ENCODE measurements around the gene CRACDL. TPM values are rescaled to one million over a fixed set of nuclear protein-coding genes. Genes with fewer than 3 reads are reported as not detected.

The CRACDL gene
- total RNA-seq, 1 experiment from 2014 or later = 2.4 TPM

- ATAC-seq (no peak), DNase-seq (ENCODE audit: low read depth, low spot score) (no peak)
- Histone ChIP-seq H3K4me3 (ENCODE audit: low read depth in 2 of 2, low read length in 2 of 2) (no peak overlapping the region), H3K36me3 (ENCODE audit: control insufficient read depth, insufficient read depth, low read length) (no peaks in the 10 kb centered on the region), H3K27ac (ENCODE audit: low read length) (no peak overlapping the region), H3K9me3 (ENCODE audit: control insufficient read depth, insufficient read depth, low read depth, low read length) (no peaks in the 10 kb centered on the region), H3K27me3 (ENCODE audit: control insufficient read depth, insufficient read depth, low read length) (peaks cover 7% of the 10 kb centered on the region; the same call in 1 of the 2 replicates), H3K4me1 (ENCODE audit: control insufficient read depth, insufficient read depth, low read length) (no peaks in the 10 kb centered on the region)
- TF ChIP-seq POLR2AphosphoS5 (IDR thresholded peaks at IDR 0.05; ENCODE audit: low read depth, low read length) (no peak), SIN3A (IDR thresholded peaks at IDR 0.05; ENCODE audit: borderline replicate concordance, insufficient read depth, low read depth, low read length) (no peak), TCF7L2 (IDR thresholded peaks at IDR 0.05; ENCODE audit: low read depth, low read length) (no peak)
- CTCF ChIA-PET = no interaction called here
- POLR2A ChIA-PET = no interaction called here
- in situ Hi-C loops (cut with HindIII; ENCODE audit: low pct_unique_long_range_greater_than_20kb, low sequenced_read_pairs) (no loop called here), intact Hi-C loops (cut with micrococcal nuclease; ENCODE audit: unreplicated experiment) (no loop called here)
- BruUV-seq (replicated peaks) = no TSS peak
Measured at GRCh38 chr2:98807221-98807620, 128.8 kb downstream of the CRACDL start.

DNA sequence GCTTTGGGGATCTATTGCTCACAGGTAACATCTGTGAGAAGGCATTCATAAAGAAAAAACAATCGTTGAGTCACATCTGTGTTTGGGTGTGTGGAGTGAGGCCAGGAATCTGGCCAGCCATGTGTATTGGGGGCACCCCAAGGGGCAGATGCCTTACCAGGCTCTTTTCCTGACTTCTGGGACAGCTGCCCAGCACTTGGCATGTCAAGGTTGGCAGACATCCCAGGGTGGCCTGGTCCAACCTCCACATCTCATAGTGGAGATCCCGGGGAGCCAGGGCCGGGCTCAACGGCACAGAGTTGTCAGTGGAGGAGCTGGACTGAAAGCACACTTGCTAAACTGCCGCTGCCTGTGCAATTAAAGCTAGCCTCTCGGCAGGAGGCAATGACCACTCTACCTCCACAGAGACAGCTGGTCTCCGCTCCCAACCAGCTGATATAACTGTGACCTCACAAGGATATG is 129.8 kb downstream of the CRACDL start:
- in situ Hi-C loops (cut with HindIII; ENCODE audit: low pct_unique_long_range_greater_than_20kb, low sequenced_read_pairs) (no loop called here), intact Hi-C loops (cut with micrococcal nuclease; ENCODE audit: unreplicated experiment) (no loop called here)
- BruUV-seq (replicated peaks) = no TSS peak
- no peaks in the 10 kb centered on the region for H3K9me3 ChIP-seq (ENCODE audit: control insufficient read depth, insufficient read depth, low read depth, low read length)
- no peak for ATAC-seq
- no peaks in the 10 kb centered on the region for H3K36me3 ChIP-seq (ENCODE audit: control insufficient read depth, insufficient read depth, low read length)
- CTCF ChIA-PET = no interaction called here
- no peak overlapping the region for H3K4me3 ChIP-seq (ENCODE audit: low read depth in 2 of 2, low read length in 2 of 2)
- no peaks in the 10 kb centered on the region for H3K4me1 ChIP-seq (ENCODE audit: control insufficient read depth, insufficient read depth, low read length)
- DNase-seq (ENCODE audit: low read depth, low spot score) = no peak
- H3K27me3 ChIP-seq (ENCODE audit: control insufficient read depth, insufficient read depth, low read length) = peaks cover 4% of the 10 kb centered on the region; the same call in 1 of the 2 replicates
- POLR2A ChIA-PET = no interaction called here
- no peak overlapping the region for H3K27ac ChIP-seq (ENCODE audit: low read length)
- no peak for TF ChIP-seq CTCF (IDR thresholded peaks at IDR 0.05)
- TF ChIP-seq POLR2AphosphoS5 (IDR thresholded peaks at IDR 0.05; ENCODE audit: low read depth, low read length) = no peak
- TF ChIP-seq SIN3A (IDR thresholded peaks at IDR 0.05; ENCODE audit: borderline replicate concordance, insufficient read depth, low read depth, low read length) = no peak
- TF ChIP-seq REST (IDR thresholded peaks at IDR 0.05; ENCODE audit: insufficient read depth in 1 of 2, low read depth in 2 of 2, low read length in 1 of 2) = no peak
- TF ChIP-seq TCF7L2 (IDR thresholded peaks at IDR 0.05; ENCODE audit: low read depth, low read length) = no peak

- no TSS peak for BruUV-seq (replicated peaks)
- TF ChIP-seq TCF7L2 (IDR thresholded peaks at IDR 0.05; ENCODE audit: low read depth, low read length) (no peak), POLR2AphosphoS5 (IDR thresholded peaks at IDR 0.05; ENCODE audit: low read depth, low read length) (no peak), SIN3A (IDR thresholded peaks at IDR 0.05; ENCODE audit: borderline replicate concordance, insufficient read depth, low read depth, low read length) (no peak), CTCF (IDR thresholded peaks at IDR 0.05) (no peak), REST (IDR thresholded peaks at IDR 0.05; ENCODE audit: insufficient read depth in 1 of 2, low read depth in 2 of 2, low read length in 1 of 2) (no peak)
- DNase-seq (ENCODE audit: low read depth, low spot score) = no peak
- H3K27ac ChIP-seq (ENCODE audit: low read length) = no peak overlapping the region
- ChIA-PET POLR2A (no interaction called here), CTCF (no interaction called here)
- no peak for ATAC-seq
- H3K36me3 ChIP-seq (ENCODE audit: control insufficient read depth, insufficient read depth, low read length) = no peaks in the 10 kb centered on the region
- no peaks in the 10 kb centered on the region for H3K4me1 ChIP-seq (ENCODE audit: control insufficient read depth, insufficient read depth, low read length)
- in situ Hi-C loops (cut with HindIII; ENCODE audit: low pct_unique_long_range_greater_than_20kb, low sequenced_read_pairs) = no loop called here
- H3K27me3 ChIP-seq (ENCODE audit: control insufficient read depth, insufficient read depth, low read length) = peaks cover 4% of the 10 kb centered on the region; the same call in 1 of the 2 replicates
- intact Hi-C loops (cut with micrococcal nuclease; ENCODE audit: unreplicated experiment) = no loop called here
- H3K9me3 ChIP-seq (ENCODE audit: control insufficient read depth, insufficient read depth, low read depth, low read length) = no peaks in the 10 kb centered on the region
- H3K4me3 ChIP-seq (ENCODE audit: low read depth in 2 of 2, low read length in 2 of 2) = no peak overlapping the region
Measured at GRCh38 chr2:98805412-98806171, 130.4 kb downstream of the CRACDL start.

All from Panc1 (cell line).